ENCODE data around the gene MST1.

- no peak for TF ChIP-seq POLR2A (IDR thresholded peaks at IDR 0.05; ENCODE audit: control extremely low read depth in 1 of 2, low read depth in 2 of 2, low read length in 2 of 2)
- no peak for TF ChIP-seq POLR2AphosphoS5 (IDR thresholded peaks at IDR 0.05; ENCODE audit: low read depth, low read length)
- TF ChIP-seq FOSL1 (IDR thresholded peaks at IDR 0.05; ENCODE audit: insufficient read depth, low read depth, low read length) = no peak
- TF ChIP-seq CTCF (IDR thresholded peaks at IDR 0.05; ENCODE audit: control extremely low read depth in 1 of 3, insufficient read depth in 1 of 3, low read depth in 1 of 3, low read length in 3 of 3) = no peak
- TF ChIP-seq GTF2F1 (IDR thresholded peaks at IDR 0.05; ENCODE audit: borderline replicate concordance, low read depth, low read length) = no peak
- TF ChIP-seq TEAD4 (IDR thresholded peaks at IDR 0.05; ENCODE audit: low read depth, low read length) = no peak
- TF ChIP-seq TCF12 (IDR thresholded peaks at IDR 0.05; ENCODE audit: low read depth, low read length) = no peak
- no peak for TF ChIP-seq CREB1 (IDR thresholded peaks at IDR 0.05)
- no peak for TF ChIP-seq RXRA (IDR thresholded peaks at IDR 0.05; ENCODE audit: insufficient read depth, low read depth, low read length)
- TF ChIP-seq SAP30 (IDR thresholded peaks at IDR 0.05; ENCODE audit: insufficient read depth, insufficient replicate concordance, low read length) = no peak
- TF ChIP-seq RAD21 (IDR thresholded peaks at IDR 0.05 in 1 of 2, conservative IDR thresholded peaks at IDR 0.05 in 1 of 2; ENCODE audit: low read depth in 2 of 2, low read length in 2 of 2) = no peak
- TF ChIP-seq SIN3A (conservative IDR thresholded peaks at IDR 0.05 in 1 of 2, IDR thresholded peaks at IDR 0.05 in 1 of 2; ENCODE audit: low read depth in 1 of 2, low read length in 2 of 2) = no peak
- no peak for TF ChIP-seq MAX (IDR thresholded peaks at IDR 0.05)
- TF ChIP-seq YY1 (IDR thresholded peaks at IDR 0.05; ENCODE audit: low read depth, low read length) = no peak
Observed at GRCh38 chr3:49650177-49650576, 39.1 kb downstream of the MST1 start.
